Epithelial cell of esophagus (primary cell): ENCODE measurements around the gene BECN2.

Source experiments
- DNase-seq: peaks from one replicate; pipeline ENCODE4 v3.0.0; 2010; ENCODE audit warnings: low read depth
- H3K4me3 ChIP-seq: 2 replicates; pipeline ENCODE4 v1.5.1; 2011; ENCODE audit warnings: mild to moderate bottlenecking, low read length, control low read depth
- TF ChIP-seq, protein P1 (sequence below): IDR thresholded peaks from 2 replicates; pipeline ENCODE4 v1.5.1; 2011; ENCODE audit warnings: low read depth, mild to moderate bottlenecking, low read length, control low read depth, inconsistent platforms; ENCODE audit not compliant: insufficient read depth; ENCODE audit errors: missing control alignments

BECN2 gene, protein sequence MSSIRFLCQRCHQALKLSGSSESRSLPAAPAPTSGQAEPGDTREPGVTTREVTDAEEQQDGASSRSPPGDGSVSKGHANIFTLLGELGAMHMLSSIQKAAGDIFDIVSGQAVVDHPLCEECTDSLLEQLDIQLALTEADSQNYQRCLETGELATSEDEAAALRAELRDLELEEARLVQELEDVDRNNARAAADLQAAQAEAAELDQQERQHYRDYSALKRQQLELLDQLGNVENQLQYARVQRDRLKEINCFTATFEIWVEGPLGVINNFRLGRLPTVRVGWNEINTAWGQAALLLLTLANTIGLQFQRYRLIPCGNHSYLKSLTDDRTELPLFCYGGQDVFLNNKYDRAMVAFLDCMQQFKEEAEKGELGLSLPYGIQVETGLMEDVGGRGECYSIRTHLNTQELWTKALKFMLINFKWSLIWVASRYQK

DNA sequence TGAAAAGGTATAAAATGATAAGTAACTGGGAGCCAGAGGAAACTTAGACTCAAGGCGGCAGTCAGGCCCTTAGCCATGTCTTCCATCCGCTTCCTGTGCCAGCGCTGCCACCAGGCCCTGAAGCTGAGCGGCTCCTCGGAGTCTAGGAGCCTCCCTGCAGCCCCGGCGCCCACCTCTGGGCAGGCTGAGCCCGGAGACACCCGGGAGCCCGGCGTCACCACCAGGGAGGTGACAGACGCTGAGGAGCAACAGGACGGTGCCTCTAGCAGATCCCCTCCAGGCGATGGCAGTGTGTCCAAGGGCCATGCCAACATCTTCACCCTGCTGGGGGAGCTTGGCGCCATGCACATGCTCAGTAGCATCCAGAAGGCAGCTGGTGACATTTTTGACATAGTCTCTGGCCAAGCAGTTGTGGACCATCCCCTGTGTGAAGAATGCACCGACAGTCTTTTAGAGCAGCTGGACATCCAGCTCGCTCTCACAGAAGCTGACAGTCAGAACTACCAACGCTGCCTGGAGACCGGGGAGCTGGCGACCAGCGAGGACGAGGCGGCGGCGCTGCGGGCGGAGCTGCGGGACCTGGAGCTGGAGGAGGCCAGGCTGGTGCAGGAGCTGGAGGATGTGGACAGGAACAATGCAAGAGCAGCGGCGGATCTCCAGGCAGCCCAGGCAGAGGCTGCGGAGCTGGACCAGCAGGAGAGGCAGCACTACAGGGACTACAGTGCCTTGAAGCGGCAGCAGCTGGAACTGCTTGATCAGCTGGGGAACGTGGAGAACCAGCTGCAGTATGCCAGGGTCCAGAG, at the start of gene BECN2:
Gene BECN2 (plus strand): TSS at position 76 of the 803 bp plus-strand sequence. CDS start 0 bp downstream, at position 76.
- DNase-seq: no peak
- no peak within 1 kb of the TSS for H3K4me3 ChIP-seq
- TF ChIP-seq, protein P1, sequence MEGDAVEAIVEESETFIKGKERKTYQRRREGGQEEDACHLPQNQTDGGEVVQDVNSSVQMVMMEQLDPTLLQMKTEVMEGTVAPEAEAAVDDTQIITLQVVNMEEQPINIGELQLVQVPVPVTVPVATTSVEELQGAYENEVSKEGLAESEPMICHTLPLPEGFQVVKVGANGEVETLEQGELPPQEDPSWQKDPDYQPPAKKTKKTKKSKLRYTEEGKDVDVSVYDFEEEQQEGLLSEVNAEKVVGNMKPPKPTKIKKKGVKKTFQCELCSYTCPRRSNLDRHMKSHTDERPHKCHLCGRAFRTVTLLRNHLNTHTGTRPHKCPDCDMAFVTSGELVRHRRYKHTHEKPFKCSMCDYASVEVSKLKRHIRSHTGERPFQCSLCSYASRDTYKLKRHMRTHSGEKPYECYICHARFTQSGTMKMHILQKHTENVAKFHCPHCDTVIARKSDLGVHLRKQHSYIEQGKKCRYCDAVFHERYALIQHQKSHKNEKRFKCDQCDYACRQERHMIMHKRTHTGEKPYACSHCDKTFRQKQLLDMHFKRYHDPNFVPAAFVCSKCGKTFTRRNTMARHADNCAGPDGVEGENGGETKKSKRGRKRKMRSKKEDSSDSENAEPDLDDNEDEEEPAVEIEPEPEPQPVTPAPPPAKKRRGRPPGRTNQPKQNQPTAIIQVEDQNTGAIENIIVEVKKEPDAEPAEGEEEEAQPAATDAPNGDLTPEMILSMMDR: no peak

DNA sequence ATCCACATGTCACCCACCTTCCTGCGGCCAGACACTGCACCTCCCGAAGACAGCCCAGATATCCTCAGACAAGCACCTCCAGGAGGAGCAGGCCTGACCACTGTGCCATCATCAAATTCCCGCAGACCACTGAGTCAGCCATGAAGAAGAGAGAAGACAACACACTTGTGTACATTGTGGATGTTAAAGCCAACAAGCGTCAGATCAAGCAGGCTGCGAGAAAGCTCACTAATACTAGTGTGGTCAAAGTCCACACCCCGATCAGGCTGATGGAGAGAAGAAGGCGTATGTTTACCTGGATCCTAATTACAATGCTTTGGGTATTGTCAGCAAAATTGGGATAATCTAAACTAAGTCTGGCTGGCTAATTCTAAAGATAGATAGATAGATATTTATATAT, 41.4 kb upstream of the BECN2 start:
- H3K4me3 ChIP-seq: no peak overlapping the region
- no peak for DNase-seq
- TF ChIP-seq, protein P1: no peak

DNA sequence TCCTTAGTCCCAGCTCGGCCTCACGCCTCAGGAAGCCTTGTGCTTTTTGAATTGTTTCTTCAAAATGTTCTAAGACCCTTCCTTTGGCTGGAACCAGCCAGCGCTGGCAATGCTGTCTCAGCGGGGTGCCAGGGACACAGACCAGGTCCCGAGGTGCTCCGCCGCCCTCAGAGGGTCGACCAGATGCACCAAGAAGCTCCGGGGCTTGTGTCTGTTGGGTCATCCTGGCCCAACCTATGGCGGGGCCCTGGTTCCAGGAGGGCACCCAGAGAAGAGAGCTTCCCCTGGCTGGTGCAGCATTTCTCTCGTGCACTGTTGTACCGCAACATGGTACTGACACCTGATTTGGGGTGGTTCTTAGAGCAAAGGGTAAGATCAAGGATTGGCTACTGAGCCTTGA, 40.1 kb upstream of the BECN2 start:
- TF ChIP-seq, protein P1: no peak
- H3K4me3 ChIP-seq: no peak overlapping the region
- DNase-seq: no peak

DNA sequence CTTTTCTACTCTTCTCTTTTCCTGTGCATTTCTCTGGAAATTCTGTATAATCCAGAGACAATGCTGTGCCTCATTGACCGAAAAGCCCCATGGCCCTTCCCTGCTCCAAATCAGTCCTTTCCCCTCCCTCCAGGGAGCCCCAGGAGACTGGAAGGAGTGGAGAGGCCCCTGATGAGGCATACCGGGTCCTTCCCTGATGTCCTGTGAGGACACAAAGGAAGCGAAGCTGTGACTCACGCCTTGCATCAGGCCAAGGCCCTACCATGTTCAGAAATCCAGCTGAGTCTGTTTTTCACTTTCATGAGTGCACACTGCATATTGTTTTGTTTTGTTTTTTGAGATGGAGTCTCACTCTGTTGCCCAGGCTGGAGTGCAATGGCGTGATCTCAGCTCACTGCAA, 38.7 kb upstream of the BECN2 start:
- peak; percentile 78 for DNase-seq
- no peak overlapping the region for H3K4me3 ChIP-seq
- TF ChIP-seq, protein P1: no peak

DNA sequence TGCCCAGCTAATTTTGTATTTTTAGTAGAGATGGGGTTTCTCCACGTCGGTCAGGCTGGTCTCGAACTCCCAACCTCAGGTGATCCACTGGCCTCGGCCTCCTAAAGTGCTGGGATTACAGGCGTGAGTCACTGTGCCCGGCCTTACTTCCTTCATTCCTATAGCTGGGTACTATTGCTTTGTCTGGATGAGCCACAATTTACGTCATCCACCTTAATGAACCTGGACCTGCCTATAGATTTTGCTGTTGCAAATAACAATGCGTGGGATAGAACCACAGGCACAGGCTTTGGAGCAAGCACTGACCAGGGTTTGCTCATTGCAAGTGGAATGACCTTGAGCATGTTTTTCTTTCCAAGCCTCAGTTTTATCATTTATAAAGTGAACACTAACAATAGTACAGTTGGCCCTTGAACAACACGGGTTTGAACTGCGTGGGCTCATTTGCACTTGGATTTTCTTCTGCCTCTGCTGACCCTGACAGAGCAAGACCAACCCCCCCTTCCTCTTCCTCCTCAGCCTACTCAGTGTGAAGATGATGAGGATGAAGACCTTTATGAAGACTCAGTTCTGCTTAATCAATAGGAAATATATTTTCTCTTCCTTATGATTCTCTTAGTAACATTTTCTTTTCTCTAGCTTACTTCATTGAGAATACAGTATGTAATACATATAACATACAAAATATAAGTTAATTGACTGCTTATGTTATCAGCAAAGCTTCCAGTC, 33.3 kb upstream of the BECN2 start:
- TF ChIP-seq, protein P1: no peak
- no peak overlapping the region for H3K4me3 ChIP-seq
- DNase-seq: peak; percentile 17

DNA sequence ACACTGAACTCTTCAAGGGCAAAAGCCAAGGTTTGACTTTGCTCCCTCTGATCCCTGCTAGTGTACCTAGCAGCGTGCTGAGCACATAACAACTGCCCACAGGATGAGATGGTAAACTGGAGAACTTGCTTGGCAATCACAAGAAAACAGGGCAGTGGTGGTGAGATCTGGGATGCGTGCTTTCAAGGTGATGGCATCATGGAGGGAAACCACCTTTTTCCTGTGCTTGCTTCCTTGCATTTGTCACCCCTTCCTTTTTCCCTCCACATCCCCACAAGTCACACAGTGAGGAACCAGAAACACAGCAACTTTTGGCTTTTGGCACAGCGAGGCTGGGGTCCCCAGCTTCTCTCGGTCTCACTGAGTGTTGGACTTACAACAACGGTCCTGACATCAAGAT, 31.4 kb upstream of the BECN2 start:
- TF ChIP-seq, protein P1: no peak
- DNase-seq: no peak
- H3K4me3 ChIP-seq: no peak overlapping the region
